GM18868 (cell line): ENCODE data around the gene TAF12.
"Not testable (repeated sequence)": the region's sequence is repeated elsewhere in the genome, so short reads cannot be mapped to it uniquely, and the experiment has no call there.

Experiments used
- ATAC-seq: cut with Tn5 transposase; IDR thresholded peaks from one replicate; pipeline ENCODE4 v1.9.1; 2021; ENCODE audit warnings: mild to moderate bottlenecking, moderate library complexity; ENCODE audit not compliant: unreplicated experiment

TAF12 gene

DNA sequence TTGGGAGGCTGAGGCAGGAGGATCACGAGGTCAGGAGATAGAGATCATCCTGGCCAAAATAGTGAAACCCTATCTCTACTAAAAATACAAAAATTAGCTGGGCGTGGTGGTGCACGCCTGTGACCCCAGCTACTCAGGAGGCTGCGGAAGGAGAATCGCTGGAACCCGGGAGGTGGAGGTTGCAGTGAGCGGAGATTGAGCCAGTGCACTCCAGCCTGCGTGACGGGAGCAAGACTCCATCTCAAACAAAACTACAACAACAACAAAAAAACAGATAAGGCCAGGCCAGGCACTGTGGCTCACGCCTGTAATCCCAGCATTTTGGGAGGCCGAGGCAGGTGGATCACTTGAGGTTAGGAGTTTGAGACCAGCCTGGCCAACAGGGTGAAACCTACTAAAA is 2.5 kb upstream of the TAF12 start:
- ATAC-seq = not testable (repeated sequence)

DNA sequence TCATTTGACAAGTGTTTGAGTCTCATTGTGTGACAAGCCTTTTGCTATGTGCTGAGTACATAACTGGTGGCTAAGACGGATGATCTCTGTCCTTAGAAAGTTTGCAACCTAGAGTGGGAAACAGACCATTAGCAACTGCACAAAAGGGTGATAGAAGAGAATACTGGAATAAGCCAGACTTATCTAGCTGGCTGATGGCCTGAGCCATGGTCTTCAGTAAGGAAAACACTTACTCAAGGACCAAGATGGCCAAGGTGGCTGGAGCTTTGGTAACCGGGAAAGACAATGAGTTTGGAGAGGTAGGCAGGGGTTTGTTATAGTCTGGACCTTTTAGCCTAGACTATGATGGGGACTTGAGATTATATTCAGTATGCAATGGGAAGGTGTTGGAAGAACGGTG is 1.6 kb upstream of the TAF12 start:
- ATAC-seq = no peak

DNA sequence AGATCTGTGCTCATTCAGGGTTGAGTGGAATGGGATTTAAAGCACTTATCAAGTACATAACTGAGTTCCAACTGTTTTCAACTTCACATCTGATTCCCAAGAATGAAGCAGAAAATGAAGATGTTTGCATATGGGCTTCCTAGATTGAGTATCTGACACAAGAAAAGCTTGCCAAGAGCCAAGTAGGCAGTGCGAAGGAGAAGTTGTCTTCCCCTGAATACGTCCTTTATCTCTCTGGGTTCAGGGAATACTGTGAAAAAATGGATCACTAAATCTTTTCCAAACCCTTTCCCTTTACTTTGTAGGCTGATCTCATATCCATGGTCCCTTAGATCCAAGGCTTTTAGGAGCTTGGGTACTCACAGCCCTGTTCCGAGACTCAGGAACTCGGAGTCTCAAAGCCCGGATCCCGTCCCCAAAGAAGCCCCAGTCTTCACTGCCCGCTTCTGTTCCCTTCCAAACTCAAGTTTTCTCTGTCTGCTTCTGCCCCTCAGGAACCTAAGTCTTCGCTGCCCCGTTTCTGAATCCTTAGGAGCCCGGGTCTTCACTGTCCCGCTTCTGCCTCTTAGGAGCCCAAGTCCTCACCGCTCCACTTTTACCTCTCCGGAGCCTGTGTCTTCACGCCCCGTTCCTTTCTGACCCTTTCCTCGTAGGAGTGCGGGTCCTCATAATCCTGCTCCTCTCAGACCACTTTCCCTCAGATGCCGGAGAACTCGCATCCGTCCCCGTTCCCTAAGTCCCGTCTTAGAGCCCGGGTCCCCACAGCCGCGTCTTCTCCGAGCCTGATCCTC is 616 bp downstream of the TAF12 start:
- no peak for ATAC-seq

DNA sequence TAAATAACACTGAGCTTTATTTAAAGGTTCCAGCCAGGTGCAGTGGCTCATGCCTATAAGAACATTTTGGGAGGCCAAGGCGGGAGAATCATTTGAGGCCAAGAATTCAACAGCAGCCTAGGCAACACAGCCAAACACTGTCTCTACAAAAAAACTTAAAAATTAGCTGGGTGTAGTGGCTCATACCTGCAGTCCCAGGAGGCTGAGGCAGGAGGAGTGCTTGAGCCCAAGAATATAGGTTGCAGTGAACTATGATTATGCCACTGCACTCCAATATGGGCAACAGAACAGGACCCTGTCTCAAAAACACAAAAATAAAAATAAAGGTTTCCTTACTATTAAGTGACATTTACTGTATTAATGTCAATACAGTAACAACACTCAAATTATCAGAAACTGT is 2.1 kb downstream of the TAF12 start:
- no peak for ATAC-seq

DNA sequence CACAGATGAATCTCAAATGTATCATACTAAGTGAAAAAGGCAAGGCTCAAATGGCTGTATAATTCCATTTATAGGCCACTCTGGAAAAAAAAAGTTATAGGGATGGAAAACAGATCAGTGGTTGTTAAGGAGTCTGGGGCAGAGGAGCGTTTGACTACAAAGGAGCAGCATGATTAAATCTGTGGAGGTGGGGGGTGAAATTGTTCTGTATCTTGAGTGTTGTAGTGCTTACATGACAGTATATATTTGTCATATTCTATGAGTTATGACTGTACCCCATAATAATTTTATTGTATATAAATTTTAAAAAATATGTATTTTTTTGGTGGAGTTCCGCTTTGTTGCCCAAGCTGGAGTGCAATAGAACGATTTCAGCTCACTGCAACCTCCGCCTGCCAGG is 10.3 kb downstream of the TAF12 start:
- no peak for ATAC-seq

GRCh38 chr1:28631713-28632112 is 11.2 kb downstream of the TAF12 start:
- ATAC-seq = no peak

DNA sequence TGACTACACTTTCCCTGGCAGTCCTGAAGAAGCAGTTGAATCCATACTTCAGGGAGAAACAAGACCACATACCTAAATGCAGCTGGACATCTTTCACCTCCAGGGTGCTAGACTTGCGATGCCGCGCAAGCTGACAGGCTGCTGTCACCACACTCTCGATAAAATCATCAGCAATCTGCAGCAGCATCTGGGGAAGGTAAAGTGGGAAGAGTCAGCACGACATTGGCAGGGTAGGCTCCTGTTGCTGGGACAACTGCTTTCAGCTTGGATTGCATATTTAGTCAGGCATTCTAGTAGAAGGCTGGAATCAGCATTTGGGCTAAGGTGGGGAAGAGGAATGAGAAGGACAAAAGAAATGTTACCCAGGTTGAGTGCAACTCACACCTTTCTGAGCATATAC is 29.7 kb downstream of the TAF12 start:
- ATAC-seq = no peak

DNA sequence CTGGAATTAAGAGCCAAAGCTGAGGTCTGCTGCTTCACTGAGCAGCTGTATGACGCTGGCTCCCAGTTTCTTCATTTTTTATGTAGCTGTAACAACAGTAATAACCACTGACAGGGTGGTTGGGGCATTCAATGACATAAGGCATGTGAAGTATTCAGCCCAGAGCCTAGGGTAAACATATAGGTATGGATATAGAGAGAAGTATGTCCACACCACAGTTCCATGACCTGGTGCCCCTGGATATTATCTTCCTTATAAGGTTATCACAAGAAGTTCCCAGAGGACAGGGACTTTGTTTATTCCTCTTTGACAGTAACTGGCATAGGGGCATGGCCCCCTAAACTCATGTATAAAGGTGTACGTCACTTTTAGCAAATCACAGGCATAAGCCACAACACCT is 36.1 kb downstream of the TAF12 start:
- ATAC-seq = no peak

GRCh38 chr1:28604962-28605361 is 37.9 kb downstream of the TAF12 start:
- ATAC-seq = no peak

DNA sequence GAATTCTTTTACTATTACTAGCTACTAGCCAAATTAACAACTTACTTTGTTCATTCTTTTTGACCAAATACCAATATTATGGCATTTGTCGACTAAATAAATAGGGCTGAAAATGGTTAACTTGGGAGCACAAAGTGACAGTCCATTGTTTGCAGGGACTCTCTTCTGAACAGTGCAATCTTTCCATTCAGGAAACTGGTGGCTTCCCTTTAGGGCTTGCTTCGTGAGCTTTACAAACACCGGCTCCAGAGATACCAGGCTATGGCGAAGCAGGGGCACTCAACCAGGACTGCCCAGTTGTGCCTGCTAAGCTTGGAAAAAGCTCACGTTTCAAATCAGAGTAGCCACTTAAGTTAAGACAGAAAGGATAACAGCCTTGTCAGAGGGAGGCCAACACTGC is 38.5 kb downstream of the TAF12 start:
- no peak for ATAC-seq

GRCh38 chr1:28602536-28603439 is 40.1 kb downstream of the TAF12 start:
- no peak for ATAC-seq

DNA sequence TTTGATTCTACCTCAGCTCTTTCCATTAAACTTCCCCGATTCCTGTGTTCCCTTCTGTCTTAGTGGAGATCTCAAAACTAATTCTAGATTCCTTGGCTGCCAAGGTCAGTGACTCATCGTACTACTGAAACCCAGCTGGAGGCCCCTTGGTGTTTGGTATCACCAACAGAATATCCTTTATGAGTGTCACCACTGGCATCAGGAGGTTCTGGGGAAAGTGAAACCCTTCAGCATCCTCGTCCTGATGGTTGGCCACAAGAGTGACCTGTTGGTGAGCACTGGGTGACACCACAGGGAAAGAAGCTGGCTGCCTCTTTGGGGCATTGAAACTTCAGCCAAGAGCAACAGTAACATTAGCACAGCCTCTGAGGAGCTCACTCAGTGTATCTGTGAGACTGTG is 41.2 kb downstream of the TAF12 start:
- no peak for ATAC-seq

DNA sequence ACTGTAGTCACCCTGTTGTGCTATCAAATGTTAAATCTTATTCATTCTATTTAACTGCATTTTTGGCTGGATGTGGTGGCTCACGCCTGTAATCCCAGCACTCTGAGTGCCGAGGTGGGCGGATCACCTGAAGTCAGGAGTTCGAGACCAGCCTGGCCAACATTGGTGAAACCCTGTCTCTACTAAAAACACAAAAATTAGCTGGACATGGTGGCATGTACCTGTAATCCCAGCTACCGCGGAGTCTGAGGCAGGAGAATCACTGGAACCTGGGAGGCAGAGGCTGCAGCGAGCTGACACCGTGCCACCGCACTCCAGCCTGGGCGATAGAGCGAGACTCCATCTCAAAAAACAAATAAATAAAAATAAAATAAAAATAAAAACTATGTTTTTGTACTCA is 46.6 kb downstream of the TAF12 start:
- not testable (repeated sequence) for ATAC-seq

DNA sequence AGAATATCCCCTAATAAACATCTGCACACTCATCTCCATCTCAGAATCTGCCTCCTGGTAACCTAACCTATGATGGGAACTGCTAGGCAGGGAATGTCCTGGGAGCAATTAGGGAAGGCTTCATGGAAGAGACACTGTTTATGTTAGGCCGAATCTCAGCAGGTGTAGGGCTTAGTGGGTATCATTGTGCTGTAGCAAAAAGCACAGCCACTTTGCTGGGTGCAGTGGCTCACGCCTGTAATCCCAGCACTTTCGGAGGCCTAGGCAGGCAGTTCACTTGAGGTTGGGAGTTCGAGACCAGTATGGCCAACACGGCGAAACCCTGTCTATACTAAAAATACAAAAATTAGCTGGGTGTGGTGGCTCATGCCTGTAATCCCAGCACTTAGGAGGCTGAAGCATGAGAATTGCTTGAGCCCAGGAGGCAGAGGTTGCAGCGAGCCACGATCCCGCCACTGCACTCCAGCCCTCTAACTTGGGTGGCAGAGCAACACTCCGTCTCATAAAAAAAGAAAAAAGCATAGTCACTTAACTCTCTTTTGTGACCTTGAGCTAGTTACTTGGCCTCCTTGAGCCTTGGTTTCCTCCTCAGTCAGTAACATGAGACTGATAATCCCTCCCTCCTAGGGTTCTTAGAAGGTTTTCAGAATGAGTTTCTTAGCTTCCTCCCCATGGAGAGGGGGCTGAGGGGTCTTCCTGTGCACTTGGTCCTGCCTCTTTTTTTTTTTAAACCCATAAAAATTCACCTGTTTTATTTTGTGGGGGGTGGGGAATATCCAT is 47.3 kb downstream of the TAF12 start:
- ATAC-seq = no peak

GRCh38 chr1:28594686-28595411 is 48.0 kb downstream of the TAF12 start:
- not testable (repeated sequence) for ATAC-seq

- ATAC-seq = not testable (repeated sequence)
Measured at GRCh38 chr1:28593988-28594356, 48.9 kb downstream of the TAF12 start.

GRCh38 chr1:28592321-28593071 is 50.4 kb downstream of the TAF12 start:
- ATAC-seq = no peak

GRCh38 chr1:28591708-28592320 is 51.1 kb downstream of the TAF12 start, which contains the start of gene RAB42:
RAB42 (plus strand) TSS chr1:28592265; CDS start chr1:28592512, 247 bp downstream.
- no peak for ATAC-seq
